H9 (cell line): ENCODE data around the gene LRRC8A. TPM values are rescaled to one million over a fixed set of nuclear protein-coding genes. Genes with fewer than 3 reads are reported as not detected.
A peak's percentile ranks its signal among the peaks of the same experiment; 100 is the strongest.
"Not testable (repeated sequence)": the region's sequence is repeated elsewhere in the genome, so short reads cannot be mapped to it uniquely, and the experiment has no call there.

Experiments used
- DNase-seq: peaks from one replicate; pipeline ENCODE4 v3.0.0-alpha.2; 2017
- H2AFZ ChIP-seq: one replicate; pipeline ENCODE4 v1.6.1; 2013; ENCODE audit warnings: mild to moderate bottlenecking, low read length, control low read depth, moderate library complexity
- H2AK5ac ChIP-seq: 2 replicates; pipeline ENCODE4 v1.6.1; 2013; ENCODE audit warnings: low read length, control low read depth, mixed read lengths; ENCODE audit not compliant: insufficient read length
- H2BK120ac ChIP-seq: one replicate; pipeline ENCODE4 v1.6.1; 2013; ENCODE audit warnings: low read depth, mild to moderate bottlenecking, low read length, control low read depth, inconsistent platforms; ENCODE audit not compliant: poor library complexity, severe bottlenecking
- H2BK12ac ChIP-seq: 2 replicates; pipeline ENCODE4 v1.6.1; 2013; ENCODE audit warnings: low read length, control low read depth, mixed read lengths, low read depth; ENCODE audit not compliant: insufficient read length
- H2BK15ac ChIP-seq: 2 replicates; pipeline ENCODE4 v1.6.1; 2013; ENCODE audit warnings: low read depth, low read length, control low read depth
- H2BK20ac ChIP-seq: one replicate; pipeline ENCODE4 v1.6.1; 2013; ENCODE audit warnings: low read depth, mild to moderate bottlenecking, low read length, control low read depth, inconsistent platforms; ENCODE audit not compliant: poor library complexity, severe bottlenecking
- H2BK5ac ChIP-seq: 2 replicates; pipeline ENCODE4 v1.6.1; 2013; ENCODE audit warnings: low read length, control low read depth, mixed read lengths; ENCODE audit not compliant: insufficient read length
- H3K14ac ChIP-seq: 2 replicates; pipeline ENCODE4 v1.6.1; 2013; ENCODE audit warnings: low read length, control low read depth; ENCODE audit not compliant: insufficient read depth
- H3K18ac ChIP-seq: 2 replicates; pipeline ENCODE4 v1.6.1; 2013; ENCODE audit warnings: low read depth, mild to moderate bottlenecking, mixed read lengths, low read length, control low read depth; ENCODE audit not compliant: insufficient read length
- H3K23ac ChIP-seq: 2 replicates; pipeline ENCODE4 v1.6.1; 2013; ENCODE audit warnings: low read length, control low read depth, mixed read lengths, low read depth; ENCODE audit not compliant: insufficient read length
- H3K23me2 ChIP-seq: 2 replicates; pipeline ENCODE4 v1.6.1; 2013; ENCODE audit warnings: low read depth, mild to moderate bottlenecking, mixed read lengths, low read length, control low read depth; ENCODE audit not compliant: insufficient read length, poor library complexity, severe bottlenecking
- H3K27ac ChIP-seq: 2 replicates; pipeline ENCODE4 v1.5.1; 2013; ENCODE audit warnings: low read length, control low read depth, mixed read lengths, low read depth; ENCODE audit not compliant: insufficient read length
- H3K27me3 ChIP-seq: 2 replicates; pipeline ENCODE4 v1.6.1; 2013; ENCODE audit warnings: low read length, control low read depth, inconsistent platforms; ENCODE audit not compliant: insufficient read depth
- H3K4ac ChIP-seq: 2 replicates; pipeline ENCODE4 v1.6.1; 2013; ENCODE audit warnings: low read depth, mild to moderate bottlenecking, control low read depth, inconsistent platforms, low read length, moderate library complexity
- H3K4me1 ChIP-seq: 2 replicates; pipeline ENCODE4 v1.6.1; 2013; ENCODE audit warnings: low read length, control low read depth, inconsistent platforms; ENCODE audit not compliant: insufficient read depth
- H3K4me2 ChIP-seq: 2 replicates; pipeline ENCODE4 v1.6.1; 2013; ENCODE audit warnings: low read length, control low read depth, mixed read lengths; ENCODE audit not compliant: insufficient read length, insufficient read depth
- H3K56ac ChIP-seq: 2 replicates; pipeline ENCODE4 v1.6.1; 2013; ENCODE audit warnings: low read depth, mild to moderate bottlenecking, mixed read lengths, low read length, control low read depth; ENCODE audit not compliant: insufficient read length
- H3K79me1 ChIP-seq: 2 replicates; pipeline ENCODE4 v1.6.1; 2013; ENCODE audit warnings: low read depth, mild to moderate bottlenecking, moderate library complexity, low read length, control low read depth, inconsistent platforms; ENCODE audit not compliant: insufficient read depth, poor library complexity, severe bottlenecking
- H3K79me2 ChIP-seq: 2 replicates; pipeline ENCODE4 v1.6.1; 2013; ENCODE audit warnings: low read length, control low read depth, inconsistent platforms; ENCODE audit not compliant: insufficient read depth
- H3K9ac ChIP-seq: 2 replicates; pipeline ENCODE4 v1.6.1; 2013; ENCODE audit warnings: low read length, control low read depth, mixed read lengths; ENCODE audit not compliant: insufficient read length; ENCODE audit errors: extremely low read depth
- H3K9me3 ChIP-seq: one replicate; pipeline ENCODE4 v1.6.1; 2013; ENCODE audit warnings: low read depth, low read length, inconsistent platforms; ENCODE audit not compliant: control insufficient read depth
- H3T11ph ChIP-seq: one replicate; pipeline ENCODE4 v1.6.1; 2013; ENCODE audit warnings: mild to moderate bottlenecking, low read length, control low read depth, inconsistent platforms
- H4K20me1 ChIP-seq: one replicate; pipeline ENCODE4 v1.6.1; 2013; ENCODE audit not compliant: control insufficient read depth, insufficient read length, insufficient read depth
- H4K5ac ChIP-seq: 2 replicates; pipeline ENCODE4 v1.6.1; 2013; ENCODE audit warnings: low read depth, mild to moderate bottlenecking, mixed read lengths, low read length, control low read depth; ENCODE audit not compliant: insufficient read length
- H4K8ac ChIP-seq: replicated peaks from 2 replicates; pipeline ENCODE4 v1.6.1; 2013; ENCODE audit warnings: low read length, control low read depth, mixed read lengths, low read depth; ENCODE audit not compliant: insufficient read length
- H4K91ac ChIP-seq: 2 replicates; pipeline ENCODE4 v1.6.1; 2013; ENCODE audit warnings: low read depth, mild to moderate bottlenecking, moderate library complexity, mixed read lengths, low read length, control low read depth; ENCODE audit not compliant: insufficient read length
- H3K27ac Mint-ChIP-seq, 3 experiments: 2 replicates in 2 of 3; 3 replicates in 1 of 3; pipeline ENCODE4 v1.8.0; 2020 to 2021; ENCODE audit warnings: mixed read lengths in 3 of 3, mild to moderate bottlenecking in 1 of 3, moderate library complexity in 1 of 3
- H3K27me3 Mint-ChIP-seq: 2 replicates; pipeline ENCODE4 v1.8.0; 2021; ENCODE audit warnings: low read depth, mild to moderate bottlenecking, moderate library complexity, mixed read lengths
- H3K36me3 Mint-ChIP-seq, 3 experiments: 2 replicates in 2 of 3; 3 replicates in 1 of 3; pipeline ENCODE4 v1.8.0; 2020 to 2021; ENCODE audit warnings: low read depth in 3 of 3, mixed read lengths in 3 of 3; ENCODE audit not compliant: insufficient read depth in 1 of 3
- H3K4me1 Mint-ChIP-seq, 2 experiments: 2 replicates each; pipeline ENCODE4 v1.8.0; 2020; ENCODE audit warnings: mixed read lengths in 2 of 2
- H3K4me3 Mint-ChIP-seq, 2 experiments: 2 replicates in 1 of 2; 3 replicates in 1 of 2; pipeline ENCODE4 v1.8.0; 2020 to 2021; ENCODE audit warnings: mild to moderate bottlenecking in 2 of 2, mixed read lengths in 2 of 2, moderate library complexity in 1 of 2
- H3K9me3 Mint-ChIP-seq, 2 experiments: 2 replicates in 1 of 2; 3 replicates in 1 of 2; pipeline ENCODE4 v1.8.0; 2020; ENCODE audit warnings: mild to moderate bottlenecking in 2 of 2, mixed read lengths in 2 of 2, moderate library complexity in 1 of 2
- CTCF ChIP-seq: fragments of 200-600 bp; sonication (generic); conservative IDR thresholded peaks from 3 replicates; pipeline ENCODE4 v1.8.0; 2021; ENCODE audit warnings: antibody characterized with exemption, mild to moderate bottlenecking
- WGBS: extraction: QIAGEN DNeasy Blood & Tissue Kit; methylation state at CpG from one replicate; pipeline ENCODE4 v1.1.7; 2013; ENCODE audit warnings: missing lambda C conversion rate, low lambda C conversion rate, mixed read lengths; ENCODE audit not compliant: insufficient read length; ENCODE audit errors: extremely low coverage; 5-methylcytosine and 5-hydroxymethylcytosine counted together
- total RNA-seq: library from RNA; stranded (reverse); gene quantifications from 2 replicates; pipeline ENCODE4 v1.2.1, GENCODE V29; 2021

LRRC8A gene
- total RNA-seq, 1 experiment from 2014 or later, result 76.0 TPM

- peak overlapping the region in 1 of 3 experiments; percentile 39; a peak in 3 of 7 replicates for H3K27ac Mint-ChIP-seq
- Histone ChIP-seq H3K23me2 (peaks cover 12% of the 10 kb centered on the region), H2BK120ac (no peak overlapping the region), H3K4me1 (peaks cover 4% of the 10 kb centered on the region; the same call in 1 of the 2 replicates), H3K79me1 (no peaks in the 10 kb centered on the region), H3K18ac (no peak overlapping the region), H2BK15ac (no peak overlapping the region), H2BK5ac (no peak overlapping the region), H3K27me3 (no peaks in the 10 kb centered on the region), H2AFZ (no peak overlapping the region), H3K56ac (no peak overlapping the region), H2AK5ac (no peak overlapping the region), H4K20me1 (peaks cover 4% of the 10 kb centered on the region), H3K9ac (no peak overlapping the region), H3K14ac (no peak overlapping the region), H3T11ph (no peak overlapping the region), H3K9me3 (no peaks in the 10 kb centered on the region), H3K4me2 (no peak overlapping the region), H2BK12ac (no peak overlapping the region), H4K8ac (no peak overlapping the region), H3K4ac (no peak overlapping the region), H2BK20ac (no peak overlapping the region), H4K91ac (no peak overlapping the region), H4K5ac (no peak overlapping the region), H3K27ac (no peak overlapping the region), H3K23ac (no peak overlapping the region), H3K79me2 (no peaks in the 10 kb centered on the region; the same call in 1 of the 2 replicates)
- H3K4me1 Mint-ChIP-seq, result peaks cover 11 to 17% of the 10 kb centered on the region in 2 experiments
- H3K27me3 Mint-ChIP-seq, result peaks cover 2% of the 10 kb centered on the region; the same call in 1 of the 2 replicates
- no peak for TF ChIP-seq CTCF
- no CpG with 5 or more reads among the region's 7 CpGs for WGBS
- DNase-seq, result no peak
- no peak overlapping the region for H3K4me3 Mint-ChIP-seq
- peaks cover 11 to 15% (median 12%) of the 10 kb centered on the region in 3 experiments for H3K36me3 Mint-ChIP-seq
- H3K9me3 Mint-ChIP-seq, result no peaks in the 10 kb centered on the region
These were observed 62.1 kb downstream of the LRRC8A start for GRCh38 chr9:128943832-128944620.

- not testable (repeated sequence) for H3K9ac ChIP-seq, H2BK15ac ChIP-seq, H2BK120ac ChIP-seq, DNase-seq, H3K4ac ChIP-seq, H3K9me3 ChIP-seq, H3T11ph ChIP-seq, H2BK20ac ChIP-seq, H3K27me3 Mint-ChIP-seq, H2BK12ac ChIP-seq, H3K23ac ChIP-seq, H3K4me3 Mint-ChIP-seq, H4K5ac ChIP-seq, H4K91ac ChIP-seq, H3K27ac ChIP-seq, H3K18ac ChIP-seq, H3K4me1 ChIP-seq, H3K79me2 ChIP-seq, H2AK5ac ChIP-seq, H3K14ac ChIP-seq, H4K20me1 ChIP-seq, H3K27ac Mint-ChIP-seq, H3K9me3 Mint-ChIP-seq, H3K56ac ChIP-seq, H2BK5ac ChIP-seq, H3K4me2 ChIP-seq, H3K27me3 ChIP-seq, H4K8ac ChIP-seq, H2AFZ ChIP-seq, H3K79me1 ChIP-seq
- peaks cover 11 to 19% (median 12%) of the 10 kb centered on the region in 3 experiments for H3K36me3 Mint-ChIP-seq
- peaks cover 12% of the 10 kb centered on the region for H3K23me2 ChIP-seq
- H3K4me1 Mint-ChIP-seq, result peaks cover 11 to 17% of the 10 kb centered on the region in 2 experiments
- no CpG with 5 or more reads among the region's 7 CpGs for WGBS
These were observed 63.0 kb downstream of the LRRC8A start for GRCh38 chr9:128944966-128945365.
